Ovary (tissue), 3 donors: ENCODE measurements around the gene ZNF529.

Experiments used
- POLR2A ChIP-seq: fragments of 450-650 bp; IDR thresholded peaks from one replicate; pipeline ENCODE4 v1.6.1; 2017; ENCODE audit warnings: antibody characterized with exemption, mild to moderate bottlenecking, moderate library complexity
- TF ChIP-seq, protein P1 (sequence below), 3 donors: fragments of 450-650 bp in 2 of 3; fragments of 200-600 bp in 1 of 3; IDR thresholded peaks; one replicate each; pipeline versions ENCODE4 v1.5.1 to v1.8.0; 2016 to 2022; ENCODE audit warnings: antibody characterized with exemption in 3 of 3, mild to moderate bottlenecking in 1 of 3
- donor health status: DM: no; HTN: no; CAD: no.

DNA sequence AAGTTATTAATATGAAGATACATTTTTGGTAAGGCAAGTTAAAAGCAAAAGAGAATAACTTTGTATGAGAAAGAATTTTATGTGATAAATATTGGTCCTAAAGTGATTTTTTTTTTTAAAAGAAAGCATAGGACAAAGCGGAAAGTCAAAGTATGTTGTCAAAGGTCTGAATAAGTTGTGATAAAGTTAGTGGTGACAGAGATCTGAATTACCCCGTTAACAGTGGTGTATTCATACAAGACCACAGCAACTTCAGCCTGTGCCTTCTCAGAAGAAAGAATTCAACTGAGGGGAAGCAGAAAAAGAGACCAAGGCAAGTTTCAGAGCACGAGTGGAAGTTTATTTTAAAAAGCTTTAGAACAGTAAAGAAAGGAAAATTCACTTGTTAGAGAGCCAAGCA is 64.8 kb downstream of the ZNF529 start:
- TF ChIP-seq POLR2A = no peak
- TF ChIP-seq, protein P1, sequence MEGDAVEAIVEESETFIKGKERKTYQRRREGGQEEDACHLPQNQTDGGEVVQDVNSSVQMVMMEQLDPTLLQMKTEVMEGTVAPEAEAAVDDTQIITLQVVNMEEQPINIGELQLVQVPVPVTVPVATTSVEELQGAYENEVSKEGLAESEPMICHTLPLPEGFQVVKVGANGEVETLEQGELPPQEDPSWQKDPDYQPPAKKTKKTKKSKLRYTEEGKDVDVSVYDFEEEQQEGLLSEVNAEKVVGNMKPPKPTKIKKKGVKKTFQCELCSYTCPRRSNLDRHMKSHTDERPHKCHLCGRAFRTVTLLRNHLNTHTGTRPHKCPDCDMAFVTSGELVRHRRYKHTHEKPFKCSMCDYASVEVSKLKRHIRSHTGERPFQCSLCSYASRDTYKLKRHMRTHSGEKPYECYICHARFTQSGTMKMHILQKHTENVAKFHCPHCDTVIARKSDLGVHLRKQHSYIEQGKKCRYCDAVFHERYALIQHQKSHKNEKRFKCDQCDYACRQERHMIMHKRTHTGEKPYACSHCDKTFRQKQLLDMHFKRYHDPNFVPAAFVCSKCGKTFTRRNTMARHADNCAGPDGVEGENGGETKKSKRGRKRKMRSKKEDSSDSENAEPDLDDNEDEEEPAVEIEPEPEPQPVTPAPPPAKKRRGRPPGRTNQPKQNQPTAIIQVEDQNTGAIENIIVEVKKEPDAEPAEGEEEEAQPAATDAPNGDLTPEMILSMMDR (IDR thresholded peaks at IDR 0.05) = no peak
